ENCODE data around the gene METTL24. TPM values are rescaled to one million over a fixed set of nuclear protein-coding genes. Genes with fewer than 3 reads are reported as not detected.

The METTL24 gene
- total RNA-seq, 1 experiment from 2014 or later = not detected

- H3K27me3 ChIP-seq (ENCODE audit: insufficient read depth, low read depth) = no peaks in the 10 kb centered on the region
These were observed 62.5 kb downstream of the METTL24 start for GRCh38 chr6:110295451-110296165.

GRCh38 chr6:110287462-110288341 is 70.4 kb downstream of the METTL24 start:
- Histone ChIP-seq H3K4me2 (no peak overlapping the region), H4K20me1 (ENCODE audit: insufficient read depth) (no peaks in the 10 kb centered on the region), H3K4me3 (no peak overlapping the region), H3F3A (ENCODE audit: insufficient read depth, low read depth) (no peaks in the 10 kb centered on the region), H3K36me3 (ENCODE audit: low read depth) (no peaks in the 10 kb centered on the region), H3K27me3 (ENCODE audit: insufficient read depth, low read depth) (no peaks in the 10 kb centered on the region), H3K9me2 (ENCODE audit: insufficient read depth) (no peaks in the 10 kb centered on the region), H2AFZ (no peak overlapping the region), H3K27ac (no peak overlapping the region), H3K79me2 (ENCODE audit: low read depth) (no peaks in the 10 kb centered on the region), H3K9me3 (ENCODE audit: insufficient read depth, low read depth) (no peaks in the 10 kb centered on the region), H3K4me1 (replicated peaks; ENCODE audit: insufficient read depth) (no peaks in the 10 kb centered on the region)
- DNase-seq = no peak
- no TSS peak for BruUV-seq (replicated peaks)
- ChIA-PET CTCF (no interaction called here), POLR2A (ENCODE audit: unreplicated experiment) (no interaction called here)
- intact Hi-C loops (cut with micrococcal nuclease; ENCODE audit: unreplicated experiment) = no loop called here
- TF ChIP-seq EZH2 (IDR thresholded peaks at IDR 0.05; ENCODE audit: low read depth) (no peak), CTCF (conservative IDR thresholded peaks at IDR 0.05) (no peak)

More at GRCh38 chr6:110295451-110296165, 62.5 kb downstream of the METTL24 start:
- intact Hi-C loops (cut with micrococcal nuclease; ENCODE audit: unreplicated experiment) = no loop called here
- H3K9me2 ChIP-seq (ENCODE audit: insufficient read depth) = no peaks in the 10 kb centered on the region
- H3K4me1 ChIP-seq (replicated peaks; ENCODE audit: insufficient read depth) = no peaks in the 10 kb centered on the region
- H3K4me3 ChIP-seq = no peak overlapping the region
- no peak overlapping the region for H3K4me2 ChIP-seq
- POLR2A ChIA-PET (ENCODE audit: unreplicated experiment) = no interaction called here
- no peaks in the 10 kb centered on the region for H3K36me3 ChIP-seq (ENCODE audit: low read depth)
- no TSS peak for BruUV-seq (replicated peaks)
- H3F3A ChIP-seq (ENCODE audit: insufficient read depth, low read depth) = no peaks in the 10 kb centered on the region
- no peaks in the 10 kb centered on the region for H3K79me2 ChIP-seq (ENCODE audit: low read depth)
- H2AFZ ChIP-seq = no peak overlapping the region
- CTCF ChIA-PET = no interaction called here
- no peaks in the 10 kb centered on the region for H3K9me3 ChIP-seq (ENCODE audit: insufficient read depth, low read depth)
- H4K20me1 ChIP-seq (ENCODE audit: insufficient read depth) = no peaks in the 10 kb centered on the region
- DNase-seq = no peak
- TF ChIP-seq EZH2 (IDR thresholded peaks at IDR 0.05; ENCODE audit: low read depth) (no peak), CTCF (conservative IDR thresholded peaks at IDR 0.05) (no peak)
- no peak overlapping the region for H3K27ac ChIP-seq

GRCh38 chr6:110285306-110286060 is 72.7 kb downstream of the METTL24 start:
- H3K27me3 ChIP-seq (ENCODE audit: insufficient read depth, low read depth) = no peaks in the 10 kb centered on the region
- TF ChIP-seq EZH2 (IDR thresholded peaks at IDR 0.05; ENCODE audit: low read depth) (no peak), CTCF (conservative IDR thresholded peaks at IDR 0.05) (no peak)
- no peak overlapping the region for H3K27ac ChIP-seq
- ChIA-PET POLR2A (ENCODE audit: unreplicated experiment) (interaction anchor here (0.6 kb wide), 1 partner anchor 1276 kb away, joined by 3 read pairs; no protein-coding TSS in a partner anchor), CTCF (no interaction called here)
- no peaks in the 10 kb centered on the region for H3K9me2 ChIP-seq (ENCODE audit: insufficient read depth)
- no peaks in the 10 kb centered on the region for H3F3A ChIP-seq (ENCODE audit: insufficient read depth, low read depth)
- H3K4me1 ChIP-seq (replicated peaks; ENCODE audit: insufficient read depth) = no peaks in the 10 kb centered on the region
- H3K4me2 ChIP-seq = no peak overlapping the region
- no TSS peak for BruUV-seq (replicated peaks)
- peak in 1 of 2 experiments; percentile 10 for DNase-seq
- intact Hi-C loops (cut with micrococcal nuclease; ENCODE audit: unreplicated experiment) = no loop called here
- no peaks in the 10 kb centered on the region for H3K9me3 ChIP-seq (ENCODE audit: insufficient read depth, low read depth)
- H3K4me3 ChIP-seq = no peak overlapping the region
- no peaks in the 10 kb centered on the region for H3K36me3 ChIP-seq (ENCODE audit: low read depth)
- H4K20me1 ChIP-seq (ENCODE audit: insufficient read depth) = no peaks in the 10 kb centered on the region
- no peaks in the 10 kb centered on the region for H3K79me2 ChIP-seq (ENCODE audit: low read depth)
- no peak overlapping the region for H2AFZ ChIP-seq

All from PC-9 (cell line).